OCI-LY7 (cell line): Measurements from ENCODE around the gene GMDS. TPM values are rescaled to one million over a fixed set of nuclear protein-coding genes. Genes with fewer than 3 reads are reported as not detected.

ENCODE experiments used
- BruUV-seq: library from RNA; stranded (reverse); fragments of 400-500 nt; replicated peaks from 2 replicates; lab custom pipeline; 2021; lab: Mats Ljungman, UMichigan
- CTCF ChIA-PET: fragments of 300-600 bp; sonication (Branson Sonifier 250); formaldehyde crosslinking; loops from one replicate; lab custom pipeline; 2022; ENCODE audit warnings: antibody characterized with exemption; ENCODE audit not compliant: unreplicated experiment; lab: Charles Lee
- POLR2A ChIA-PET: fragments of 300-600 bp; sonication (Branson Sonifier 250); formaldehyde crosslinking; loops from one replicate; lab custom pipeline; 2022; ENCODE audit warnings: antibody characterized with exemption; lab: Charles Lee
- DNase-seq: peaks from one replicate; pipeline ENCODE4 v3.0.0-alpha.2; 2015; ENCODE audit warnings: low spot score
- H2AFZ ChIP-seq: fragments of 200-600 bp; sonication (generic), shearing (Covaris generic); 2 replicates; pipeline ENCODE4 v1.6.1; 2014; ENCODE audit warnings: mild to moderate bottlenecking, antibody characterized with exemption, low read length, moderate library complexity
- H3K27ac ChIP-seq: fragments of 200-600 bp; sonication (generic); 2 replicates; pipeline ENCODE4 v1.5.1; 2014; ENCODE audit warnings: mixed run types, low read depth, mild to moderate bottlenecking, moderate library complexity, low read length, inconsistent platforms; ENCODE audit not compliant: poor library complexity, severe bottlenecking
- H3K36me3 ChIP-seq: fragments of 200-600 bp; sonication (generic); 2 replicates; pipeline ENCODE4 v1.6.1; 2014; ENCODE audit warnings: mild to moderate bottlenecking, antibody characterized with exemption, low read length, moderate library complexity, mixed read lengths; ENCODE audit not compliant: insufficient read depth
- H3K4me1 ChIP-seq: fragments of 200-600 bp; sonication (generic); 2 replicates; pipeline ENCODE4 v1.5.1; 2014; ENCODE audit warnings: mild to moderate bottlenecking, low read length; ENCODE audit not compliant: insufficient read depth, poor library complexity, severe bottlenecking
- H3K4me2 ChIP-seq: fragments of 200-600 bp; sonication (generic); 2 replicates; pipeline ENCODE4 v1.6.1; 2014; ENCODE audit warnings: mild to moderate bottlenecking, low read length
- H3K4me3 ChIP-seq: fragments of 200-600 bp; sonication (generic); 2 replicates; pipeline ENCODE4 v1.5.1; 2014; ENCODE audit warnings: mild to moderate bottlenecking, low read depth, low read length; ENCODE audit not compliant: poor library complexity, severe bottlenecking
- H3K79me2 ChIP-seq: fragments of 200-600 bp; sonication (generic); 2 replicates; pipeline ENCODE4 v1.6.1; 2016; ENCODE audit warnings: low read depth, mild to moderate bottlenecking, low read length, moderate library complexity, mixed read lengths; ENCODE audit not compliant: insufficient read depth
- H3K9me2 ChIP-seq: fragments of 200-600 bp; sonication (generic); 2 replicates; pipeline ENCODE4 v1.6.1; 2016; ENCODE audit warnings: mild to moderate bottlenecking, low read length, mixed read lengths; ENCODE audit not compliant: insufficient read depth
- H3K9me3 ChIP-seq: fragments of 200-600 bp; sonication (generic); 2 replicates; pipeline ENCODE4 v1.6.1; 2014; ENCODE audit warnings: mild to moderate bottlenecking, mixed run types, low read length, mixed read lengths
- H4K20me1 ChIP-seq: fragments of 200-600 bp; sonication (generic); 2 replicates; pipeline ENCODE4 v1.6.1; 2014; ENCODE audit warnings: mild to moderate bottlenecking, antibody characterized with exemption, low read length, moderate library complexity, mixed read lengths; ENCODE audit not compliant: insufficient read depth
- CTCF ChIP-seq: fragments of 200-600 bp; sonication (generic); conservative IDR thresholded peaks from 2 replicates; pipeline ENCODE4 v1.5.1; 2014; ENCODE audit warnings: mild to moderate bottlenecking, antibody characterized with exemption, low read length, moderate library complexity, mixed read lengths
- EZH2phosphoT487 ChIP-seq: fragments of 200-600 bp; sonication (generic); IDR thresholded peaks from 2 replicates; pipeline ENCODE4 v1.6.1; 2018; ENCODE audit warnings: low read depth, borderline replicate concordance, mild to moderate bottlenecking, mixed run types, antibody characterized with exemption, low read length, moderate library complexity, mixed read lengths
- intact Hi-C: fragments of 100-400 bp; cut with micrococcal nuclease; formaldehyde crosslinking; loops from one replicate; pipeline ENCODE4 v1.10.0; 2022; ENCODE audit not compliant: unreplicated experiment
- total RNA-seq, 2 experiments: library from RNA; depleted of rRNA in 1 of 2; stranded (reverse); fragments of >200 nt in 1 of 2; shearing (Covaris generic) in 1 of 2; gene quantifications; 2 replicates each; pipeline ENCODE4 v1.2.3, GENCODE V29; 2014 to 2022

Gene GMDS
- total RNA-seq, 2 experiments from 2014 or later, result 9.9 to 26.8 TPM

- ChIA-PET CTCF (no interaction called here), POLR2A (interaction anchor here (0.5 kb wide), 1 partner anchor 305 kb away, joined by 3 read pairs; no protein-coding TSS in a partner anchor)
- no peak overlapping the region for H3K27ac ChIP-seq
- no peaks in the 10 kb centered on the region for H3K9me3 ChIP-seq
- BruUV-seq, result no TSS peak
- H3K4me3 ChIP-seq, result no peak overlapping the region
- no peaks in the 10 kb centered on the region for H3K9me2 ChIP-seq
- H2AFZ ChIP-seq, result no peak overlapping the region
- no peaks in the 10 kb centered on the region for H3K4me1 ChIP-seq
- H4K20me1 ChIP-seq, result no peaks in the 10 kb centered on the region
- intact Hi-C loops, result loop anchor here (10.0 kb wide), 1 partner anchor 186 kb away; no protein-coding TSS in a partner anchor
- H3K36me3 ChIP-seq, result no peaks in the 10 kb centered on the region
- no peak for DNase-seq
- no peaks in the 10 kb centered on the region for H3K79me2 ChIP-seq
- H3K4me2 ChIP-seq, result no peak overlapping the region
- TF ChIP-seq EZH2phosphoT487 (no peak), CTCF (no peak)
Measured at GRCh38 chr6:2008383-2008976, 236.9 kb downstream of the GMDS start.

GRCh38 chr6:2007165-2007564 is 238.2 kb downstream of the GMDS start:
- DNase-seq, result no peak
- H3K27ac ChIP-seq, result no peak overlapping the region
- ChIA-PET CTCF (no interaction called here), POLR2A (no interaction called here)
- TF ChIP-seq CTCF, result no peak
- TF ChIP-seq EZH2phosphoT487, result no peak
- no peaks in the 10 kb centered on the region for H3K79me2 ChIP-seq
- no peaks in the 10 kb centered on the region for H3K9me2 ChIP-seq
- no peaks in the 10 kb centered on the region for H3K9me3 ChIP-seq
- no peak overlapping the region for H3K4me2 ChIP-seq
- H2AFZ ChIP-seq, result no peak overlapping the region
- no peaks in the 10 kb centered on the region for H3K36me3 ChIP-seq
- H4K20me1 ChIP-seq, result no peaks in the 10 kb centered on the region
- intact Hi-C loops, result loop anchor here (10.0 kb wide), 1 partner anchor 188 kb away; no protein-coding TSS in a partner anchor
- H3K4me1 ChIP-seq, result no peaks in the 10 kb centered on the region
- no TSS peak for BruUV-seq
- no peak overlapping the region for H3K4me3 ChIP-seq

- Histone ChIP-seq H3K9me3 (no peaks in the 10 kb centered on the region), H2AFZ (no peak overlapping the region), H3K27ac (no peak overlapping the region), H4K20me1 (no peaks in the 10 kb centered on the region), H3K4me3 (no peak overlapping the region), H3K4me2 (no peak overlapping the region), H3K79me2 (no peaks in the 10 kb centered on the region), H3K9me2 (no peaks in the 10 kb centered on the region), H3K36me3 (no peaks in the 10 kb centered on the region), H3K4me1 (no peaks in the 10 kb centered on the region)
- no peak for TF ChIP-seq EZH2phosphoT487
- TF ChIP-seq CTCF, result no peak
- BruUV-seq, result no TSS peak
- intact Hi-C loops, result loop anchor here (10.0 kb wide), 1 partner anchor 190 kb away; no protein-coding TSS in a partner anchor
- POLR2A ChIA-PET, result interaction anchor here (0.5 to 1.0 kb wide), 3 partner anchors 18 to 1120 kb away, joined by 3 read pairs; no protein-coding TSS in a partner anchor
- no peak for DNase-seq
- CTCF ChIA-PET, result no interaction called here
Measured at GRCh38 chr6:2004888-2005287, 240.5 kb downstream of the GMDS start.
